B cell (primary cell): ENCODE results near the gene PPFIA1. TPM values are rescaled to one million over a fixed set of nuclear protein-coding genes. Genes with fewer than 3 reads are reported as not detected.

Experiments
- ATAC-seq: fragments of 200-7000 bp; cut with Tn5 transposase; one replicate; pipeline ENCODE4 v1.10.0; 2021; ENCODE audit warnings: low read depth, mild to moderate bottlenecking, moderate number of reproducible peaks, moderate library complexity
- CTCF ChIA-PET: fragments of 350-600 bp; sonication (Branson Sonifier 250); formaldehyde crosslinking; loops from one replicate; lab custom pipeline; 2021; ENCODE audit warnings: antibody characterized with exemption, inconsistent platforms; lab: Charles Lee
- POLR2A ChIA-PET: fragments of 350-600 bp; sonication (Branson Sonifier 250); formaldehyde crosslinking; loops from one replicate; lab custom pipeline; 2021; ENCODE audit warnings: antibody characterized with exemption; lab: Charles Lee
- DNase-seq: peaks from one replicate; pipeline ENCODE4 v3.0.0; 2013
- H2AFZ ChIP-seq: 2 replicates; pipeline ENCODE4 v1.6.1; 2012; ENCODE audit warnings: mild to moderate bottlenecking, low read depth, low read length; ENCODE audit not compliant: insufficient read depth, poor library complexity, severe bottlenecking
- H3K27ac ChIP-seq, 2 donors: 1 replicate in 1 of 2; 2 replicates in 1 of 2; pipeline ENCODE4 v1.5.1; 2012 to 2013; ENCODE audit warnings: low read length in 2 of 2, mild to moderate bottlenecking in 2 of 2, moderate library complexity in 1 of 2
- H3K27me3 ChIP-seq, 4 experiments: fragments of 200-600 bp in 1 of 4; sonication (generic) in 1 of 4; replicated peaks in 1 of 4; 1 replicate in 2 of 4; 2 replicates in 2 of 4; pipeline versions ENCODE4 v1.6.1 to v1.7.0; 2013 to 2016; ENCODE audit warnings: low read length in 3 of 4, mild to moderate bottlenecking in 2 of 4, mixed read lengths in 1 of 4, moderate library complexity in 1 of 4; ENCODE audit not compliant: insufficient read depth in 4 of 4, control insufficient read depth in 3 of 4; ENCODE audit errors: control extremely low read depth in 1 of 4
- H3K36me3 ChIP-seq, 2 experiments: replicated peaks in 1 of 2; 1 replicate in 1 of 2; 2 replicates in 1 of 2; pipeline versions ENCODE4 v1.6.1 to v1.7.1; 2013; ENCODE audit warnings: low read length in 1 of 2; ENCODE audit not compliant: insufficient read depth in 2 of 2, control insufficient read depth in 1 of 2; ENCODE audit errors: control extremely low read depth in 1 of 2, extremely low read depth in 1 of 2
- H3K4me1 ChIP-seq, 2 donors: fragments of 200-600 bp in 1 of 2; sonication (generic) in 1 of 2; 1 replicate in 1 of 2; 2 replicates in 1 of 2; pipeline versions ENCODE4 v1.5.1 to v1.6.1; 2013 to 2017; ENCODE audit warnings: low read length in 2 of 2; ENCODE audit not compliant: control insufficient read depth in 2 of 2, insufficient read depth in 2 of 2
- H3K4me2 ChIP-seq: replicated peaks from 2 replicates; pipeline ENCODE3; 2012; ENCODE audit warnings: mild to moderate bottlenecking, low read depth, low read length; ENCODE audit not compliant: poor library complexity, severe bottlenecking
- H3K4me3 ChIP-seq, 5 experiments: fragments of 200-600 bp in 1 of 5; sonication (generic) in 1 of 5; 1 replicate in 3 of 5; 2 replicates in 2 of 5; pipeline versions ENCODE4 v1.5.1 to v1.7.0; 2011 to 2016; ENCODE audit warnings: low read length in 4 of 5, mild to moderate bottlenecking in 4 of 5, low read depth in 2 of 5, control low read depth in 1 of 5, moderate library complexity in 1 of 5; ENCODE audit not compliant: insufficient read depth in 1 of 5; ENCODE audit errors: control extremely low read depth in 1 of 5, extremely low read depth in 1 of 5
- H3K79me2 ChIP-seq: fragments of 200-600 bp; sonication (generic); one replicate; pipeline ENCODE4 v1.6.0; 2016; ENCODE audit warnings: low read length; ENCODE audit not compliant: control insufficient read depth, insufficient read depth
- H3K9ac ChIP-seq: fragments of 200-600 bp; sonication (generic); 2 replicates; pipeline ENCODE4 v1.6.1; 2017; ENCODE audit warnings: mild to moderate bottlenecking, low read length, moderate library complexity
- H3K9me3 ChIP-seq, 3 donors: one replicate each; pipeline versions ENCODE4 v1.6.1 to v1.7.1; 2013; ENCODE audit warnings: low read length in 2 of 3; ENCODE audit not compliant: control insufficient read depth in 2 of 3, insufficient read depth in 1 of 3; ENCODE audit errors: control extremely low read depth in 1 of 3
- H4K20me1 ChIP-seq: 2 replicates; pipeline ENCODE4 v1.6.0; 2012; ENCODE audit warnings: mild to moderate bottlenecking, low read length; ENCODE audit not compliant: insufficient read depth, control insufficient read depth, poor library complexity, severe bottlenecking
- H3K27ac Mint-ChIP-seq: one replicate; pipeline ENCODE4 v1.8.0; 2021; ENCODE audit warnings: mixed read lengths
- H3K27me3 Mint-ChIP-seq: one replicate; pipeline ENCODE4 v1.8.0; 2021; ENCODE audit warnings: mixed read lengths
- H3K4me1 Mint-ChIP-seq: one replicate; pipeline ENCODE4 v1.8.0; 2021; ENCODE audit warnings: mixed read lengths
- H3K4me3 Mint-ChIP-seq: one replicate; pipeline ENCODE4 v1.8.0; 2021; ENCODE audit warnings: mixed read lengths
- H3K9me3 Mint-ChIP-seq: one replicate; pipeline ENCODE4 v1.8.0; 2022; ENCODE audit warnings: mixed read lengths; ENCODE audit not compliant: insufficient read depth
- EZH2 ChIP-seq: IDR thresholded peaks from 2 replicates; pipeline ENCODE4 v1.6.1; 2012; ENCODE audit warnings: borderline replicate concordance, low read depth, mild to moderate bottlenecking, moderate library complexity, low read length; ENCODE audit not compliant: insufficient read depth, poor library complexity, severe bottlenecking
- WGBS: methylation state at CpG from one replicate; pipeline ENCODE4 v1.1.5; 2013; ENCODE audit warnings: missing lambda C conversion rate; ENCODE audit not compliant: insufficient coverage; 5-methylcytosine and 5-hydroxymethylcytosine counted together
- intact Hi-C: fragments of 100-400 bp; cut with micrococcal nuclease; formaldehyde crosslinking; loops from one replicate; pipeline ENCODE4 v1.10.0; 2022
- polyA plus RNA-seq: library from polyadenylated mRNA; depleted of rRNA; stranded (reverse); fragments of >200 nt; gene quantifications from 2 replicates; pipeline ENCODE4 v1.2.3, GENCODE V29; 2012
- total RNA-seq, 2 donors: library from RNA; stranded (reverse); fragments of 120-200 nt in 1 of 2; gene quantifications; 1 replicate in 1 of 2; 2 replicates in 1 of 2; pipeline versions ENCODE4 v1.2.3 to v1.2.4, GENCODE V29; 2013 to 2022
- TF ChIP-seq, protein P1 (sequence below): fragments of 200-600 bp; IDR thresholded peaks from one replicate; pipeline ENCODE4 v1.8.0; 2022; ENCODE audit warnings: antibody characterized with exemption, mild to moderate bottlenecking

The PPFIA1 gene
- total and polyA plus RNA-seq, 2 donors (not counting 1 experiment from before 2014, with no cell fraction given) = 21.8 to 70.4 TPM

DNA sequence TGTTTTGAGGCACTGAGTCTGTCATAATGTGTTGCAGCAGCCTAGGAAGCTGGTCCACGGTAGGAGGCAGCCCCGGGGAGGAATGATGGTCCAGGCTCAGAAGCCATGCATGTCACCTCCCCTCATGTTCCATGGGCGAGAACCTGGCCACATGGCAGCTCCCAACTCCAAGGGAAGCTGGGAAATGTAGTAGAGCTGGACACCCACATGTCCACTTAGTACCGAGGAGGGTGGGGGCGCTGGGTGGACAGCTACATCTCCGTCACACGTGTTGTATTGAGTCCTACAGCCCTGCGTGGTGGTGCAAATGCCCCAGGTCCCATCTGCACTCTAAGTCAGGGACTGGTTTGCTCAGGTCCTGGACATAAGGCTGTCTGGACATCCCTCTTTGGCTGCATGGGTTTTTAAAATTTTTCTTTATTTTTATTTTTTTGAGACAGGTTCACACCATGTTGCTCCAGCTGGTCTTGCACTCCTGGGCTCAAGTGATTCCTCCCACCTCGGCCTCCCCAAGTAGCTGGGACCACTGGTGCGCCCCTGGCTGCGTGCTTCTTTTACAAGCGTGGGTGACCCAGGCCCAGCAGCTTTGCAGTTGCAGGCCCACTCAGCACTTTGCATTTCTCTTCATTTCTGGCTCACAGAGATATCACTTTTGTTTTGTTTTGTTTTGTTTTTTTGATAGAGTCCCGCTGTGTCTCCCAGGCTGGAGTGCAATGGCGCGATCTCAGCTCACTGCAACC lies 123.9 kb downstream of the PPFIA1 start:
- peaks cover 52% of the 10 kb centered on the region for H3K27me3 Mint-ChIP-seq
- no peak overlapping the region for H3K4me3 Mint-ChIP-seq
- Histone ChIP-seq H2AFZ (no peak overlapping the region), H3K4me3 (no peak overlapping the region), H3K9ac (no peak overlapping the region), H3K27ac (no peak overlapping the region), H3K9me3 (peaks cover 0 to 13% (median 0%) of the 10 kb centered on the region in 3 donors), H3K79me2 (no peaks in the 10 kb centered on the region), H3K4me2 (no peak overlapping the region), H3K36me3 (no peaks in the 10 kb centered on the region), H3K27me3 (peaks cover 0 to 80% (median 48%) of the 10 kb centered on the region in 4 experiments), H4K20me1 (peaks cover 19% of the 10 kb centered on the region), H3K4me1 (peaks cover 30 to 39% of the 10 kb centered on the region in 2 donors)
- TF ChIP-seq EZH2 = no peak
- TF ChIP-seq, protein P1, sequence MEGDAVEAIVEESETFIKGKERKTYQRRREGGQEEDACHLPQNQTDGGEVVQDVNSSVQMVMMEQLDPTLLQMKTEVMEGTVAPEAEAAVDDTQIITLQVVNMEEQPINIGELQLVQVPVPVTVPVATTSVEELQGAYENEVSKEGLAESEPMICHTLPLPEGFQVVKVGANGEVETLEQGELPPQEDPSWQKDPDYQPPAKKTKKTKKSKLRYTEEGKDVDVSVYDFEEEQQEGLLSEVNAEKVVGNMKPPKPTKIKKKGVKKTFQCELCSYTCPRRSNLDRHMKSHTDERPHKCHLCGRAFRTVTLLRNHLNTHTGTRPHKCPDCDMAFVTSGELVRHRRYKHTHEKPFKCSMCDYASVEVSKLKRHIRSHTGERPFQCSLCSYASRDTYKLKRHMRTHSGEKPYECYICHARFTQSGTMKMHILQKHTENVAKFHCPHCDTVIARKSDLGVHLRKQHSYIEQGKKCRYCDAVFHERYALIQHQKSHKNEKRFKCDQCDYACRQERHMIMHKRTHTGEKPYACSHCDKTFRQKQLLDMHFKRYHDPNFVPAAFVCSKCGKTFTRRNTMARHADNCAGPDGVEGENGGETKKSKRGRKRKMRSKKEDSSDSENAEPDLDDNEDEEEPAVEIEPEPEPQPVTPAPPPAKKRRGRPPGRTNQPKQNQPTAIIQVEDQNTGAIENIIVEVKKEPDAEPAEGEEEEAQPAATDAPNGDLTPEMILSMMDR = no peak
- H3K9me3 Mint-ChIP-seq = no peaks in the 10 kb centered on the region
- intact Hi-C loops = no loop called here
- WGBS = 96% methylated on average over 13 of the region's 15 CpGs
- H3K27ac Mint-ChIP-seq = no peak overlapping the region
- H3K4me1 Mint-ChIP-seq = peaks cover 21% of the 10 kb centered on the region
- CTCF ChIA-PET = no interaction called here
- POLR2A ChIA-PET = no interaction called here
- ATAC-seq = no peak
- no peak for DNase-seq

DNA sequence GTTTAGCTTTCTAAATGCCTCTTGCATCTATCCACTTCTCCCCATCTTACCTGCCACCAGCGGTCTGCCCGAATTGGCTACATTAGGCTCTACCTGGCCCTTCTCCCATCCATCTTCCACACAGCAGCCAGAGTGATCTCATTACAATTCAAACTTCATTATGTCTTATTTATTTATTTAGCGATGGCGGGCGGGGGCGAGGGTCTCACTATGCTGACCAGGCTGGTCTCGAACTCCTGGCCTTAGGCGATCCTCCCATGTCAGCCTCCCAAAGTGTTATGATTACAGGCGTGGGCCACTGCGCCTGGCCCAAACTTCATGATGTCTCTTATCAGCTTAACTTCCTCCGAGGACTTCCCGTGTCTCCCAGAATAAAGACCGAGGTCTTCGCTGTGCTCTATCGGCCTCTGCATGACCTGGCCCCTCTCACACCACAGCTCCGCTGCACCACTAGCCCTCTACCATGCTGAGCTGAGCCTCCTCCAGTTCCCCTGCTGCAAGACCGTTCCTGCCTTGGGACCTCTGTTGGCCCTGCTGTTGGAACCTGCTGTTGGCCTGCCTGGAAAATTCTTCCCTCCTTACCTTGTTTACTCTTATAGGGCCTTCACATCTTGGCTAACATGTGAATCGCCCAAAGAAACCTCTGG lies 127.0 kb downstream of the PPFIA1 start:
- peak overlapping the region; percentile 96 for H3K4me2 ChIP-seq
- CTCF ChIA-PET = no interaction called here
- no peaks in the 10 kb centered on the region for H3K79me2 ChIP-seq
- peak overlapping the region; percentile 54 for H2AFZ ChIP-seq
- Mint-ChIP-seq H3K27ac (peak overlapping the region; percentile 5), H3K9me3 (no peaks in the 10 kb centered on the region), H3K4me3 (peak overlapping the region; percentile 89), H3K27me3 (peaks cover 34% of the 10 kb centered on the region), H3K4me1 (peaks cover 30% of the 10 kb centered on the region)
- POLR2A ChIA-PET = no interaction called here
- peaks cover 0 to 29% (median 0%) of the 10 kb centered on the region in 3 donors for H3K9me3 ChIP-seq
- ATAC-seq = no peak
- H4K20me1 ChIP-seq = peaks cover 19% of the 10 kb centered on the region
- 31% methylated on average over 18 of the region's 18 CpGs for WGBS
- no peak for DNase-seq
- no peak overlapping the region for H3K27ac ChIP-seq
- peak overlapping the region; percentile 31 to 67 (median 42) for H3K4me3 ChIP-seq
- peaks cover 0 to 69% (median 41%) of the 10 kb centered on the region in 4 experiments for H3K27me3 ChIP-seq
- intact Hi-C loops = no loop called here
- H3K4me1 ChIP-seq = peaks cover 33 to 44% of the 10 kb centered on the region in 2 donors
- peak overlapping the region; percentile 69 for H3K9ac ChIP-seq
- H3K36me3 ChIP-seq = no peaks in the 10 kb centered on the region
- TF ChIP-seq, protein P1 = no peak
- TF ChIP-seq EZH2 = no peak
